SU-DHL-6 (cell line): ENCODE results near the gene ECHDC3.

Experiments
- H2AFZ ChIP-seq: fragments of 200-600 bp; sonication (generic); 2 replicates; pipeline ENCODE4 v1.6.1; 2014; ENCODE audit warnings: low read depth, mild to moderate bottlenecking, moderate library complexity, mixed read lengths, antibody characterized with exemption, low read length; ENCODE audit not compliant: severe bottlenecking
- H3F3A ChIP-seq: fragments of 200-600 bp; shearing (Covaris generic); 2 replicates; pipeline ENCODE4 v1.6.0; 2016; ENCODE audit warnings: antibody characterized with exemption, mild to moderate bottlenecking; ENCODE audit not compliant: insufficient read depth
- H3K27ac ChIP-seq: fragments of 200-600 bp; sonication (generic); 2 replicates; pipeline ENCODE4 v1.5.1; 2016; ENCODE audit warnings: low read depth, mild to moderate bottlenecking, low read length, moderate library complexity, mixed read lengths
- H3K27me3 ChIP-seq: fragments of 200-600 bp; sonication (generic), shearing (Covaris generic); 2 replicates; pipeline ENCODE4 v1.6.0; 2014; ENCODE audit warnings: mild to moderate bottlenecking, low read length
- H3K36me3 ChIP-seq: fragments of 200-600 bp; sonication (generic); 2 replicates; pipeline ENCODE4 v1.6.1; 2014; ENCODE audit warnings: mild to moderate bottlenecking, low read length, mixed read lengths
- H3K4me2 ChIP-seq: fragments of 300-600, 200-600 bp; shearing (Covaris generic), sonication (generic); 2 replicates; pipeline ENCODE4 v1.6.0; 2014; ENCODE audit warnings: low read length, low read depth, mild to moderate bottlenecking; ENCODE audit not compliant: poor library complexity, severe bottlenecking
- H3K4me3 ChIP-seq: fragments of 200-600 bp; sonication (generic); 2 replicates; pipeline ENCODE4 v1.5.1; 2014; ENCODE audit warnings: antibody characterized with exemption, low read length, mild to moderate bottlenecking, mixed read lengths; ENCODE audit not compliant: insufficient read depth, poor library complexity, severe bottlenecking
- H3K79me2 ChIP-seq: fragments of 200-600 bp; sonication (generic); 2 replicates; pipeline ENCODE4 v1.6.1; 2014; ENCODE audit warnings: mild to moderate bottlenecking, low read length, moderate library complexity; ENCODE audit not compliant: insufficient read depth
- H3K9ac ChIP-seq: fragments of 200-600 bp; sonication (generic); 2 replicates; pipeline ENCODE4 v1.7.0; 2014; ENCODE audit warnings: mild to moderate bottlenecking, low read length
- H3K9me2 ChIP-seq: fragments of 200-600 bp; sonication (generic); replicated peaks from 2 replicates; pipeline ENCODE4 v1.6.1; 2014; ENCODE audit warnings: low read length; ENCODE audit not compliant: insufficient read depth
- H3K9me3 ChIP-seq: fragments of 200-600 bp; sonication (generic); 2 replicates; pipeline ENCODE4 v1.6.1; 2014; ENCODE audit warnings: low read length, mixed read lengths; ENCODE audit not compliant: insufficient read depth
- H4K20me1 ChIP-seq: fragments of 200-600 bp; sonication (generic); 2 replicates; pipeline ENCODE4 v1.6.1; 2014; ENCODE audit warnings: low read depth, mild to moderate bottlenecking, antibody characterized with exemption, low read length, moderate library complexity, mixed read lengths
- CTCF ChIP-seq: fragments of 200-600 bp; sonication (generic); IDR thresholded peaks from one replicate; pipeline ENCODE4 v1.5.1; 2017; ENCODE audit warnings: antibody characterized with exemption, mild to moderate bottlenecking, low read length, moderate library complexity; ENCODE audit not compliant: insufficient read depth, poor library complexity, severe bottlenecking
- EZH2phosphoT487 ChIP-seq: fragments of 200-600 bp; sonication (generic), shearing (Covaris generic); conservative IDR thresholded peaks from 2 replicates; pipeline ENCODE4 v1.6.1; 2018; ENCODE audit warnings: mild to moderate bottlenecking, antibody characterized with exemption, low read length, moderate library complexity, mixed read lengths

The ECHDC3 gene

GRCh38 chr10:11757821-11758463, 15.8 kb downstream of the ECHDC3 start:
- H4K20me1 ChIP-seq: no peaks in the 10 kb centered on the region
- H3F3A ChIP-seq: no peaks in the 10 kb centered on the region
- H3K27me3 ChIP-seq: no peaks in the 10 kb centered on the region
- H3K79me2 ChIP-seq: no peaks in the 10 kb centered on the region
- TF ChIP-seq CTCF: peak; percentile 92
- no peak for TF ChIP-seq EZH2phosphoT487
- no peaks in the 10 kb centered on the region for H3K36me3 ChIP-seq
- no peak overlapping the region for H3K27ac ChIP-seq
- H3K9me2 ChIP-seq: no peaks in the 10 kb centered on the region
- no peak overlapping the region for H3K4me3 ChIP-seq
- no peaks in the 10 kb centered on the region for H3K9me3 ChIP-seq
- H2AFZ ChIP-seq: peak overlapping the region; percentile 52
- no peak overlapping the region for H3K4me2 ChIP-seq
- no peak overlapping the region for H3K9ac ChIP-seq

GRCh38 chr10:11758527-11759236, 16.5 kb downstream of the ECHDC3 start:
- H3K36me3 ChIP-seq: no peaks in the 10 kb centered on the region
- no peaks in the 10 kb centered on the region for H4K20me1 ChIP-seq
- H2AFZ ChIP-seq: no peak overlapping the region
- TF ChIP-seq CTCF (no peak), EZH2phosphoT487 (no peak)
- no peak overlapping the region for H3K4me3 ChIP-seq
- no peaks in the 10 kb centered on the region for H3K79me2 ChIP-seq
- H3F3A ChIP-seq: no peaks in the 10 kb centered on the region
- H3K27me3 ChIP-seq: no peaks in the 10 kb centered on the region
- no peak overlapping the region for H3K4me2 ChIP-seq
- no peaks in the 10 kb centered on the region for H3K9me2 ChIP-seq
- no peak overlapping the region for H3K27ac ChIP-seq
- H3K9ac ChIP-seq: no peak overlapping the region
- no peaks in the 10 kb centered on the region for H3K9me3 ChIP-seq

GRCh38 chr10:11759347-11759746, 17.2 kb downstream of the ECHDC3 start:
- H4K20me1 ChIP-seq: no peaks in the 10 kb centered on the region
- H3K27me3 ChIP-seq: no peaks in the 10 kb centered on the region
- H3K9ac ChIP-seq: no peak overlapping the region
- H3K4me2 ChIP-seq: no peak overlapping the region
- H3K9me3 ChIP-seq: no peaks in the 10 kb centered on the region
- H2AFZ ChIP-seq: no peak overlapping the region
- H3K36me3 ChIP-seq: no peaks in the 10 kb centered on the region
- no peaks in the 10 kb centered on the region for H3K79me2 ChIP-seq
- no peaks in the 10 kb centered on the region for H3K9me2 ChIP-seq
- TF ChIP-seq CTCF (no peak), EZH2phosphoT487 (no peak)
- no peak overlapping the region for H3K4me3 ChIP-seq
- no peaks in the 10 kb centered on the region for H3F3A ChIP-seq
- H3K27ac ChIP-seq: no peak overlapping the region
